ENCODE measurements around the gene NEURL1B. TPM values are rescaled to one million over a fixed set of nuclear protein-coding genes. Genes with fewer than 3 reads are reported as not detected.

Gene NEURL1B
- total RNA-seq, 1 donor from 2014 or later, result 9.8 TPM

- peak overlapping the region; percentile 74 for H3K4me2 ChIP-seq (ENCODE audit: low read length)
- H3K4me1 ChIP-seq (ENCODE audit: insufficient read depth, low read length), result peaks cover 19% of the 10 kb centered on the region
- no peaks in the 10 kb centered on the region for H3K36me3 ChIP-seq (ENCODE audit: insufficient read depth, low read length)
- FAIRE-seq (no peak), DNase-seq (ENCODE audit: low read depth) (peak; percentile 84)
- no peak overlapping the region for H3K4me3 ChIP-seq (ENCODE audit: insufficient read depth, low read depth, low read length)
- H4K20me1 ChIP-seq (ENCODE audit: insufficient read depth, low read length), result no peaks in the 10 kb centered on the region
- H3K27me3 Mint-ChIP-seq (ENCODE audit: low read depth, unreplicated experiment), result no peaks in the 10 kb centered on the region
- TF ChIP-seq EZH2 (IDR thresholded peaks at IDR 0.05; ENCODE audit: insufficient read depth, low read length) (no peak), CTCF (IDR thresholded peaks at IDR 0.05; ENCODE audit: insufficient read depth, low read depth, low read length) (no peak)
- no peaks in the 10 kb centered on the region for H3K79me2 ChIP-seq (ENCODE audit: insufficient read depth, low read length)
- H3K4me3 Mint-ChIP-seq (ENCODE audit: unreplicated experiment), result peak overlapping the region; percentile 40
- H2AFZ ChIP-seq (ENCODE audit: low read depth, low read length), result peak overlapping the region; percentile 66
- peak overlapping the region; percentile 77 for H3K27ac ChIP-seq (ENCODE audit: low read depth, low read length)
- H3K27me3 ChIP-seq (ENCODE audit: insufficient read depth, low read length), result no peaks in the 10 kb centered on the region
- H3K27ac Mint-ChIP-seq (ENCODE audit: unreplicated experiment), result peak overlapping the region; percentile 91
- H3K4me1 Mint-ChIP-seq (ENCODE audit: low read depth, unreplicated experiment), result peaks cover 16% of the 10 kb centered on the region
- H3K9me3 ChIP-seq (ENCODE audit: insufficient read depth, low read depth, low read length), result peaks cover 9% of the 10 kb centered on the region
- peak overlapping the region; percentile 71 for H3K9ac ChIP-seq (ENCODE audit: low read length)
- H3K9me3 Mint-ChIP-seq (ENCODE audit: unreplicated experiment), result peaks cover 9% of the 10 kb centered on the region
- peaks cover 7% of the 10 kb centered on the region for H3K36me3 Mint-ChIP-seq (ENCODE audit: low read depth, unreplicated experiment)
Observed at GRCh38 chr5:172659909-172660628, 19.0 kb downstream of the NEURL1B start.

DNA sequence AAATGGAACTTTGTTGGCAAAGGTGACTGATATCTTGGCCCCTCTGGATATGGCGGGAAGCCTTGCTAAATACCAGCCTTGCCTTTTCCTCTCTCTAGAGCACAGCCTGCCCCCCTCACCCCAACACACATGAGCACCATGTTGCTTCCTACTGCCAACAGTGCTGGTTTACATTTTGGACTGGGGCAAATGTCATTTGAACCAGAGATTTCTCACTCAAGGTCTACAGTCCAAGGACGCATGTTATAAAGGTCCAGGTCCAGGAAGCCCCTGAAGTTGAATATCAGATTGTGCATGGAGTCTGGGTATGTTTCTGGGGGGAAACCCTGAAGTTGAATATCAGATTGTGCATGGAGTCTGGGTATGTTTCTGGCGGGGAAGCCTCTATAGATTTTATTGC, 19.9 kb downstream of the NEURL1B start:
- peak overlapping the region; percentile 91 for H3K27ac Mint-ChIP-seq (ENCODE audit: unreplicated experiment)

More for the DNA sequence above, 19.9 kb downstream of the NEURL1B start:
- Histone ChIP-seq H3K79me2 (ENCODE audit: insufficient read depth, low read length) (no peaks in the 10 kb centered on the region), H3K27me3 (ENCODE audit: insufficient read depth, low read length) (no peaks in the 10 kb centered on the region), H3K4me3 (ENCODE audit: insufficient read depth, low read depth, low read length) (no peak overlapping the region), H3K9me3 (ENCODE audit: insufficient read depth, low read depth, low read length) (peaks cover 1% of the 10 kb centered on the region), H3K36me3 (ENCODE audit: insufficient read depth, low read length) (no peaks in the 10 kb centered on the region), H3K4me2 (ENCODE audit: low read length) (no peak overlapping the region), H3K4me1 (ENCODE audit: insufficient read depth, low read length) (peaks cover 19% of the 10 kb centered on the region), H4K20me1 (ENCODE audit: insufficient read depth, low read length) (no peaks in the 10 kb centered on the region), H3K27ac (ENCODE audit: low read depth, low read length) (no peak overlapping the region), H2AFZ (ENCODE audit: low read depth, low read length) (no peak overlapping the region), H3K9ac (ENCODE audit: low read length) (peak overlapping the region; percentile 71)
- TF ChIP-seq CTCF (IDR thresholded peaks at IDR 0.05; ENCODE audit: insufficient read depth, low read depth, low read length), result no peak
- TF ChIP-seq EZH2 (IDR thresholded peaks at IDR 0.05; ENCODE audit: insufficient read depth, low read length), result no peak
- Mint-ChIP-seq H3K36me3 (ENCODE audit: low read depth, unreplicated experiment) (no peaks in the 10 kb centered on the region), H3K4me3 (ENCODE audit: unreplicated experiment) (no peak overlapping the region), H3K4me1 (ENCODE audit: low read depth, unreplicated experiment) (peaks cover 16% of the 10 kb centered on the region), H3K9me3 (ENCODE audit: unreplicated experiment) (peaks cover 1% of the 10 kb centered on the region), H3K27me3 (ENCODE audit: low read depth, unreplicated experiment) (no peaks in the 10 kb centered on the region)
- FAIRE-seq, result no peak
- no peak for DNase-seq (ENCODE audit: low read depth)
